Prostate gland (tissue), 2 donors: ENCODE results near the gene RELL1. TPM values are rescaled to one million over a fixed set of nuclear protein-coding genes. Genes with fewer than 3 reads are reported as not detected.

Source experiments
- DNase-seq: peaks from one replicate; pipeline ENCODE4 v3.0.0-alpha.2; 2019; ENCODE audit warnings: low spot score
- H3K27ac ChIP-seq, 2 donors: fragments of 200-600 bp; sonication (generic); 2 replicates each; pipeline ENCODE4 v1.5.1; 2017 to 2019
- H3K27me3 ChIP-seq: fragments of 200-600 bp; sonication (generic); replicated peaks from 2 replicates; pipeline ENCODE4 v1.5.1; 2019; ENCODE audit not compliant: insufficient read depth
- H3K36me3 ChIP-seq, 2 donors: fragments of 200-600 bp; sonication (generic); 1 replicate in 1 of 2; 2 replicates in 1 of 2; pipeline versions ENCODE4 v1.5.1 to v1.8.1; 2017 to 2019
- H3K4me1 ChIP-seq: fragments of 200-600 bp; sonication (generic); replicated peaks from 2 replicates; pipeline ENCODE4 v1.5.1; 2019
- H3K4me3 ChIP-seq, 2 donors: fragments of 200-600 bp; sonication (generic); 2 replicates each; pipeline ENCODE4 v1.5.1; 2017 to 2019
- H3K9me3 ChIP-seq: fragments of 200-600 bp; sonication (generic); 2 replicates; pipeline ENCODE4 v1.5.1; 2017
- POLR2A ChIP-seq: fragments of 450-650 bp; IDR thresholded peaks from one replicate; pipeline ENCODE4 v1.6.1; 2016; ENCODE audit warnings: antibody characterized with exemption, mild to moderate bottlenecking
- POLR2AphosphoS5 ChIP-seq: sonication (generic); formaldehyde crosslinking; IDR thresholded peaks from one replicate; pipeline ENCODE4 v1.6.1; 2017; ENCODE audit warnings: antibody characterized with exemption
- WGBS: methylation state at CpG from one replicate; pipeline ENCODE4 v1.1.5; 2018; 5-methylcytosine and 5-hydroxymethylcytosine counted together
- intact Hi-C: fragments of 100-400 bp; cut with DNase I; formaldehyde crosslinking; loops from one replicate; pipeline ENCODE4 v1.14.2; 2022
- total RNA-seq, 2 donors: library from RNA; depleted of rRNA; stranded (reverse); fragments of >200 nt; gene quantifications; one replicate each; pipeline ENCODE4 v1.1.0, GENCODE V29; 2016
- TF ChIP-seq, protein P1 (sequence below), 4 experiments: fragments of 200-600 bp in 2 of 4; fragments of 450-650 bp in 2 of 4; sonication (generic) in 2 of 4; IDR thresholded peaks; 1 replicate in 3 of 4; 2 replicates in 1 of 4; pipeline ENCODE4 v1.5.1; 2016 to 2019; ENCODE audit warnings: antibody characterized with exemption in 4 of 4, mild to moderate bottlenecking in 2 of 4, moderate library complexity in 2 of 4

RELL1 gene
- total RNA-seq, 2 donors from 2014 or later, result 18.9 to 26.2 TPM

DNA sequence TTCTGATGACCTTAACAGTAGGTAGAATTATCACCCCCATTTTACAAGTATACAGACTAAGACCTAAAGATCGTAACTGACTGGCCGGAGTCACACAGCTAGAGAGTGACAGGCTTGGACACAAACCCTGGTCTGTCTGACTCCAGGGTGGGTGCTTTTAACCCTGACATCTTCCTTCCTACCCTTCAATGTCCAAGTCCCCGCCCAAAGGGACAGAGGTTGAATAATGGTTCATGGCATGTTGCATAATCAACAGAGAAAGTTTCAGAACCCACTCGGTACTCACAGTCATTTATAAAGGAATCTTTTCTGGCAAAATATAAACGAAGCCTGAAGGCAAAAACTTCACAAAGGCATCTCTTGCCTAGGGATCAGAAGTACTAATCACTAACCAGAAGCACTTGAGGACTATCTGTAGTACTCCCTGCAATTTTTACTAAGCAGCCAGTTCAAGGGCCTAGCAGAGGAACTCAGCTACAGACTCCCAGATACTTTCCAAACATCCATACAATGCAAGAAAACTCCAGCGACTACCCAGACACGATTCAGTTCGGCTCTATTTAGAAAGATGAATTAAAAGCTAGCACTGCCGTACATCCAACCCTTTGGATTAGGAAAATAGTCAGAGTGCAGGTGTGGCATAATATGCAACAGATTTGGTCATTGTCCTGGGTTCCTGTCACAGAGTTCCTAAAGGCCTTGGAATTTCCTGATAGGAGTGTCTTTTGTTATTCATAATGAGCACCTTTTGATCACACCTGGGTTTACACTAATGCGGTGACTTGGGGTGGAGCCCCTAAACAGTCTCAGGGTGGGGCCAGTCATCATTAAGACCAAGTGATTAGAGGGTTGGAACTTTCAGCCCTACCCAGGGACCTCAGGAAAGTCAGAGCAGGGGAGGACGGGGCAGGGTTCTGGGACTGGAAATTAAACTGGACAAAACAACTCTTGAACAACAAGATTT, 44.0 kb downstream of the RELL1 start:
- TF ChIP-seq, protein P1, sequence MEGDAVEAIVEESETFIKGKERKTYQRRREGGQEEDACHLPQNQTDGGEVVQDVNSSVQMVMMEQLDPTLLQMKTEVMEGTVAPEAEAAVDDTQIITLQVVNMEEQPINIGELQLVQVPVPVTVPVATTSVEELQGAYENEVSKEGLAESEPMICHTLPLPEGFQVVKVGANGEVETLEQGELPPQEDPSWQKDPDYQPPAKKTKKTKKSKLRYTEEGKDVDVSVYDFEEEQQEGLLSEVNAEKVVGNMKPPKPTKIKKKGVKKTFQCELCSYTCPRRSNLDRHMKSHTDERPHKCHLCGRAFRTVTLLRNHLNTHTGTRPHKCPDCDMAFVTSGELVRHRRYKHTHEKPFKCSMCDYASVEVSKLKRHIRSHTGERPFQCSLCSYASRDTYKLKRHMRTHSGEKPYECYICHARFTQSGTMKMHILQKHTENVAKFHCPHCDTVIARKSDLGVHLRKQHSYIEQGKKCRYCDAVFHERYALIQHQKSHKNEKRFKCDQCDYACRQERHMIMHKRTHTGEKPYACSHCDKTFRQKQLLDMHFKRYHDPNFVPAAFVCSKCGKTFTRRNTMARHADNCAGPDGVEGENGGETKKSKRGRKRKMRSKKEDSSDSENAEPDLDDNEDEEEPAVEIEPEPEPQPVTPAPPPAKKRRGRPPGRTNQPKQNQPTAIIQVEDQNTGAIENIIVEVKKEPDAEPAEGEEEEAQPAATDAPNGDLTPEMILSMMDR (IDR thresholded peaks at IDR 0.05), result no peak
- no peak for TF ChIP-seq POLR2AphosphoS5
- no peak for TF ChIP-seq POLR2A
- intact Hi-C loops, result no loop called here
- Histone ChIP-seq H3K4me3 (no peak overlapping the region), H3K4me1 (no peaks in the 10 kb centered on the region), H3K9me3 (no peaks in the 10 kb centered on the region), H3K27ac (no peak overlapping the region), H3K27me3 (no peaks in the 10 kb centered on the region), H3K36me3 (no peaks in the 10 kb centered on the region)
- no peak for DNase-seq
- 86% methylated on average over 11 of the region's 11 CpGs for WGBS

DNA sequence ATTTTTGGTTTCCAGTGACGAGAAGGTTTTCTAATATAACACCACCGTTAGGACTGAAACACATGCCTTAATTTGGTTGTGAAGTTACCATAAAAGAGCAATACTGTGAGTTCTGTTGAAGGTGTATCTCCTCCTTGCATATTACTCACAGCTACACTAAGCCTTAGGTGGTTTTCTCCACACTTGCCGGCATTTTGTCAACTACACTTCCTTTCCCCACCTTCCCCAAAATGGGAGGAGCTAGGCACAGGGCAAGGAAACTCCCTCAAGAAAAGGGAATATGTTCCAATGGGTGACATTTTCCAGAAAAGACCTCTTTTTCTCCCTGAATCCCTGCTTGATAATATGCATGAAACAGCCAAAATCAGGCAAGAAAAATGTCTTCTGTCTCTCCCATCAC, 44.8 kb downstream of the RELL1 start:
- WGBS, result 92% methylated on average over 3 of the region's 3 CpGs
- H3K9me3 ChIP-seq, result no peaks in the 10 kb centered on the region
- H3K4me3 ChIP-seq, result no peak overlapping the region
- no peak for DNase-seq
- no peaks in the 10 kb centered on the region for H3K4me1 ChIP-seq
- no peaks in the 10 kb centered on the region for H3K27me3 ChIP-seq
- TF ChIP-seq, protein P1 (IDR thresholded peaks at IDR 0.05), result no peak
- TF ChIP-seq POLR2AphosphoS5, result no peak
- TF ChIP-seq POLR2A, result no peak
- intact Hi-C loops, result no loop called here
- H3K27ac ChIP-seq, result no peak overlapping the region
- H3K36me3 ChIP-seq, result no peaks in the 10 kb centered on the region

DNA sequence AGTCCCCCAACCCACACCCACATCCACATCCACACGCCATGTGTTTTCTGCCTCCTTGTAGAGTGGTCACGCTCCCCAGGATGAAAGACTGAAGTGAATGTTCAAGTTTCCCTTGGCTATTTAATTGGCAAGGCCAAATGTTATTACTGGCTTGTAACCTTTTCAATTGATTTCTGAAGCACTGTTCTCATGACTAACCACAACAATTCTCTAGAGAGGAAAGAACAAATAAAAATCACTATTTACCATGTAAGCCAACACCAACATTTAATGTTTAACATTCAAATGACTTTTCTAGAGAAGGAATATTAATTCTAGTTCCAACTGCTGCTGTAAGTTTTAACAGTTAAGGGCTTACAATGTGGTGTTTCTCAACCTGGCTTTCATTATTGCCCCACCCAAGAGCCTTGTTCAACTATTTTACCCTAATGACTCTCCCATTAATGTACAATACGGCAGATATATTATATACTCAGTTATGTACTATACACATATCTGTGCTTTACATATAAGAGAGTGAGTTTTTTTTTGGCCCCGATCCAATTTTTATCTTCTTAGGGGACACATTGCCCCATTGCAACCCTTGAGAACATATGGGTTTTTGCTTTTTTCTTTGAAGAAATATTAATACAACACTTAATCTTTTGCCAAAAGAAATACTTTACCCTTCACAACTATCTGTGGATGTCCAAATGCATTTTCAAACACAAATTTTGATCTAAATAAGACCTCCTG, 46.5 kb downstream of the RELL1 start:
- intact Hi-C loops, result no loop called here
- DNase-seq, result no peak
- Histone ChIP-seq H3K36me3 (no peaks in the 10 kb centered on the region), H3K27ac (no peak overlapping the region), H3K9me3 (no peaks in the 10 kb centered on the region), H3K4me3 (no peak overlapping the region), H3K27me3 (no peaks in the 10 kb centered on the region), H3K4me1 (no peaks in the 10 kb centered on the region)
- 67% methylated on average over 4 of the region's 4 CpGs for WGBS
- TF ChIP-seq, protein P1 (IDR thresholded peaks at IDR 0.05), result no peak
- TF ChIP-seq POLR2AphosphoS5, result no peak

DNA sequence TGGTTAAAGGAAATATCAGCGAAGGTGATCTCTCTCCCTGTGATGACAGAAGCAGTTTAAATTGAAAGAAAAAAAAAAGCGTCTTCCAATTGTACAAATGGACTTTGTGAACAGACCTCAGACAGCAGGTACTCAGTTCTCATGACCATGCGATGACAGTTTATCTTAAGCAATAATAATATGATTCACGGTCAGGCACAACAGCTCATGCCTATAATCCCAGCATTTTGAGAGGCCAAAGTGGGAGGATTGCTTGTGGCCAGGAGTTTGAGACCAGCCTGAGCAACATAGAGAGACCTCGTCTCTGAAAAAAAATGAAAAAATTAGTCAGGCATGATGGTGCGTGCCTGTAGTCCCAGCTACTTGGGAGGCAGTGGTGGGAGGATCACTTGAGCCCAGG, 51.0 kb downstream of the RELL1 start:
- no peaks in the 10 kb centered on the region for H3K27me3 ChIP-seq
- DNase-seq, result no peak
- H3K9me3 ChIP-seq, result no peaks in the 10 kb centered on the region
- 90% methylated on average over 6 of the region's 6 CpGs for WGBS
- no peak overlapping the region for H3K27ac ChIP-seq
- TF ChIP-seq, protein P1 (IDR thresholded peaks at IDR 0.05), result no peak
- TF ChIP-seq POLR2A (no peak), POLR2AphosphoS5 (no peak)
- no peaks in the 10 kb centered on the region for H3K4me1 ChIP-seq
- no peak overlapping the region for H3K4me3 ChIP-seq
- intact Hi-C loops, result no loop called here
- no peaks in the 10 kb centered on the region for H3K36me3 ChIP-seq
